GM21737 (cell line): ENCODE measurements around the gene CTDSP1.

Source experiments
- ATAC-seq: cut with Tn5 transposase; IDR thresholded peaks from one replicate; pipeline ENCODE4 v1.9.1; 2021; ENCODE audit warnings: mild to moderate bottlenecking, moderate library complexity; ENCODE audit not compliant: unreplicated experiment

CTDSP1 gene

GRCh38 chr2:218422403-218423086 is 22.9 kb downstream of the CTDSP1 start:
- ATAC-seq: no peak

GRCh38 chr2:218423584-218423983 is 23.9 kb downstream of the CTDSP1 start:
- ATAC-seq: no peak

GRCh38 chr2:218425531-218425930 is 25.9 kb downstream of the CTDSP1 start:
- ATAC-seq: no peak

GRCh38 chr2:218427741-218428140 is 28.1 kb downstream of the CTDSP1 start:
- no peak for ATAC-seq

- no peak for ATAC-seq
Measured at GRCh38 chr2:218428846-218429558, 29.3 kb downstream of the CTDSP1 start.

- ATAC-seq: no peak
Measured at GRCh38 chr2:218429911-218430692, 30.4 kb downstream of the CTDSP1 start.

GRCh38 chr2:218430721-218431120 is 31.1 kb downstream of the CTDSP1 start:
- no peak for ATAC-seq

- ATAC-seq: no peak
Measured at GRCh38 chr2:218431878-218432277, 32.2 kb downstream of the CTDSP1 start.

- ATAC-seq: no peak
Measured at GRCh38 chr2:218432676-218433365, 33.2 kb downstream of the CTDSP1 start.

GRCh38 chr2:218434456-218434855 is 34.8 kb downstream of the CTDSP1 start:
- no peak for ATAC-seq

- no peak for ATAC-seq
Measured at GRCh38 chr2:218435003-218435982, 35.6 kb downstream of the CTDSP1 start.

GRCh38 chr2:218436992-218437391 is 37.3 kb downstream of the CTDSP1 start:
- no peak for ATAC-seq

- no peak for ATAC-seq
Measured at GRCh38 chr2:218437969-218438368, 38.3 kb downstream of the CTDSP1 start.

GRCh38 chr2:218438596-218438995 is 38.9 kb downstream of the CTDSP1 start:
- no peak for ATAC-seq

- ATAC-seq: no peak
Measured at GRCh38 chr2:218444692-218445357, 45.2 kb downstream of the CTDSP1 start.

- ATAC-seq: no peak
Measured at GRCh38 chr2:218445602-218446001, 45.9 kb downstream of the CTDSP1 start.

- no peak for ATAC-seq
Measured at GRCh38 chr2:218446547-218446946, 46.9 kb downstream of the CTDSP1 start.

- ATAC-seq: no peak
Measured at GRCh38 chr2:218447072-218447471, 47.4 kb downstream of the CTDSP1 start.

GRCh38 chr2:218448934-218449333 is 49.3 kb downstream of the CTDSP1 start:
- ATAC-seq: no peak
